Panc1 (cell line): ENCODE measurements around the gene IMPDH2. TPM values are rescaled to one million over a fixed set of nuclear protein-coding genes. Genes with fewer than 3 reads are reported as not detected.
A peak's percentile ranks its signal among the peaks of the same experiment; 100 is the strongest.

Source experiments
- ATAC-seq: fragments of 200-7000 bp; cut with Tn5 transposase; 2 replicates; pipeline ENCODE4 v1.9.1; 2020; ENCODE audit warnings: mild to moderate bottlenecking, moderate library complexity
- BruUV-seq: library from RNA; stranded (reverse); fragments of 400-500 nt; replicated peaks from 2 replicates; lab custom pipeline; 2021; lab: Mats Ljungman, UMichigan
- CTCF ChIA-PET: fragments of 300-600 bp; sonication (Branson Sonifier 250); formaldehyde crosslinking; loops from one replicate; lab custom pipeline; 2022; ENCODE audit warnings: antibody characterized with exemption; lab: Charles Lee
- POLR2A ChIA-PET: fragments of 300-600 bp; sonication (Branson Sonifier 250); formaldehyde crosslinking; loops from one replicate; lab custom pipeline; 2022; ENCODE audit warnings: antibody characterized with exemption; lab: Charles Lee
- DNase-seq: peaks from one replicate; pipeline ENCODE4 v3.0.0-alpha.2; 2010; ENCODE audit warnings: low read depth, low spot score
- H3K27ac ChIP-seq: 2 replicates; pipeline ENCODE4 v1.5.1; 2011; ENCODE audit warnings: mild to moderate bottlenecking, low read length, inconsistent platforms
- H3K27me3 ChIP-seq: fragments of 200-500 bp; sonication (Bioruptor generic); 2 replicates; pipeline ENCODE4 v1.6.0; 2014; ENCODE audit warnings: low read length, inconsistent platforms; ENCODE audit not compliant: control insufficient read depth, insufficient read depth
- H3K36me3 ChIP-seq: fragments of 200-500 bp; sonication (Bioruptor generic); 2 replicates; pipeline ENCODE4 v1.5.1; 2014; ENCODE audit warnings: inconsistent platforms, mild to moderate bottlenecking, low read length, moderate library complexity; ENCODE audit not compliant: control insufficient read depth, insufficient read depth
- H3K4me1 ChIP-seq: 2 replicates; pipeline ENCODE4 v1.5.1; 2011; ENCODE audit warnings: inconsistent platforms, mild to moderate bottlenecking, low read length, moderate library complexity; ENCODE audit not compliant: control insufficient read depth, insufficient read depth
- H3K4me3 ChIP-seq, 2 experiments: 2 replicates each; pipeline ENCODE4 v1.5.1; 2011 to 2012; ENCODE audit warnings: low read depth in 2 of 2, low read length in 2 of 2, mild to moderate bottlenecking in 2 of 2, inconsistent platforms in 1 of 2, moderate library complexity in 1 of 2
- H3K9me3 ChIP-seq: fragments of 200-500 bp; sonication (Bioruptor generic); 2 replicates; pipeline ENCODE4 v1.5.1; 2014; ENCODE audit warnings: low read depth, mild to moderate bottlenecking, inconsistent platforms, low read length, moderate library complexity; ENCODE audit not compliant: control insufficient read depth, insufficient read depth
- POLR2AphosphoS5 ChIP-seq: IDR thresholded peaks from 2 replicates; pipeline ENCODE4 v1.6.1; 2012; ENCODE audit warnings: mild to moderate bottlenecking, low read depth, low read length, moderate library complexity
- REST ChIP-seq, 2 experiments: IDR thresholded peaks; 2 replicates each; pipeline ENCODE4 v1.6.1; 2011 to 2012; ENCODE audit warnings: low read depth in 2 of 2, control low read depth in 1 of 2, low read length in 1 of 2, mild to moderate bottlenecking in 1 of 2, moderate library complexity in 1 of 2; ENCODE audit not compliant: insufficient read depth in 1 of 2
- SIN3A ChIP-seq: IDR thresholded peaks from 2 replicates; pipeline ENCODE4 v1.6.1; 2012; ENCODE audit warnings: low read depth, mild to moderate bottlenecking, low read length, moderate library complexity, borderline replicate concordance; ENCODE audit not compliant: insufficient read depth
- TCF7L2 ChIP-seq: IDR thresholded peaks from 2 replicates; pipeline ENCODE4 v1.6.1; 2011; ENCODE audit warnings: mild to moderate bottlenecking, low read depth, low read length, inconsistent platforms
- in situ Hi-C: cut with HindIII; loops from 2 replicates; pipeline ENCODE4 v1.10.0; 2016; ENCODE audit warnings: low sequenced_read_pairs, low pct_unique_long_range_greater_than_20kb
- intact Hi-C: fragments of 100-400 bp; cut with micrococcal nuclease; formaldehyde crosslinking; loops from one replicate; pipeline ENCODE4 v1.10.0; 2022; ENCODE audit not compliant: unreplicated experiment
- total RNA-seq: library from RNA; stranded (reverse); gene quantifications from one replicate; pipeline ENCODE4 v1.2.1, GENCODE V29; 2021; ENCODE audit not compliant: unreplicated experiment
- TF ChIP-seq, protein P1 (sequence below): fragments of 450-650 bp; IDR thresholded peaks from 2 replicates; pipeline ENCODE4 v1.5.1; 2017; ENCODE audit warnings: mild to moderate bottlenecking

IMPDH2 gene
- total RNA-seq, 1 experiment from 2014 or later, result 149 TPM

DNA sequence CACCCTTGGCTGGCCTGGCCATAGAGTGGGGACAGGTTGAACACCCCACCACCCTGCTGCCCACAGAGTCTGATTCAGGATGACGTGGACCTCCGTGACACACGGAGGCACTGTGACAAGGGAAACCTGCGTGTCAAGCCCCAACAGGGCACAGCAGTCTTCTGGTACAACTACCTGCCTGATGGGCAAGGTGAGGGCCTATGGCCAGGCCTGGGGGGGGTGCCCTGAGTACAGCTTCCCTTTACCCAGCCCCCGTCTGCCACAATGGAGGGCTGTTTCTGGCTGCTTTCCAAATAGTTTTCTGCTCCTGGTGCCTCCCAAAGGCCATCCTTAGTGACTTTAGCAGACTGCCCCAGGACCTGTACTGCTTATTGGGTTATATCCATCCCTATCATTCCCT, 23.2 kb downstream of the IMPDH2 start:
- Histone ChIP-seq H3K27ac (peak overlapping the region; percentile 93), H3K9me3 (no peaks in the 10 kb centered on the region), H3K27me3 (no peaks in the 10 kb centered on the region), H3K4me3 (peak overlapping the region; percentile 82 to 85), H3K36me3 (no peaks in the 10 kb centered on the region), H3K4me1 (peaks cover 13% of the 10 kb centered on the region)
- DNase-seq (no peak), ATAC-seq (no peak)
- ChIA-PET CTCF (no interaction called here), POLR2A (no interaction called here)
- intact Hi-C loops, result no loop called here
- no peak for TF ChIP-seq REST (IDR thresholded peaks at IDR 0.05; ENCODE audit: insufficient read depth in 1 of 2, low read depth in 2 of 2, low read length in 1 of 2)
- TF ChIP-seq, protein P1, sequence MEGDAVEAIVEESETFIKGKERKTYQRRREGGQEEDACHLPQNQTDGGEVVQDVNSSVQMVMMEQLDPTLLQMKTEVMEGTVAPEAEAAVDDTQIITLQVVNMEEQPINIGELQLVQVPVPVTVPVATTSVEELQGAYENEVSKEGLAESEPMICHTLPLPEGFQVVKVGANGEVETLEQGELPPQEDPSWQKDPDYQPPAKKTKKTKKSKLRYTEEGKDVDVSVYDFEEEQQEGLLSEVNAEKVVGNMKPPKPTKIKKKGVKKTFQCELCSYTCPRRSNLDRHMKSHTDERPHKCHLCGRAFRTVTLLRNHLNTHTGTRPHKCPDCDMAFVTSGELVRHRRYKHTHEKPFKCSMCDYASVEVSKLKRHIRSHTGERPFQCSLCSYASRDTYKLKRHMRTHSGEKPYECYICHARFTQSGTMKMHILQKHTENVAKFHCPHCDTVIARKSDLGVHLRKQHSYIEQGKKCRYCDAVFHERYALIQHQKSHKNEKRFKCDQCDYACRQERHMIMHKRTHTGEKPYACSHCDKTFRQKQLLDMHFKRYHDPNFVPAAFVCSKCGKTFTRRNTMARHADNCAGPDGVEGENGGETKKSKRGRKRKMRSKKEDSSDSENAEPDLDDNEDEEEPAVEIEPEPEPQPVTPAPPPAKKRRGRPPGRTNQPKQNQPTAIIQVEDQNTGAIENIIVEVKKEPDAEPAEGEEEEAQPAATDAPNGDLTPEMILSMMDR, result no peak
- no peak for TF ChIP-seq TCF7L2
- no peak for TF ChIP-seq SIN3A
- no peak for TF ChIP-seq POLR2AphosphoS5
- no TSS peak for BruUV-seq
- in situ Hi-C loops, result no loop called here

GRCh38 chr3:49005303-49005680, 23.9 kb downstream of the IMPDH2 start:
- CTCF ChIA-PET, result no interaction called here
- Histone ChIP-seq H3K9me3 (no peaks in the 10 kb centered on the region), H3K4me3 (no peak overlapping the region), H3K36me3 (no peaks in the 10 kb centered on the region), H3K27me3 (no peaks in the 10 kb centered on the region), H3K4me1 (peaks cover 13% of the 10 kb centered on the region), H3K27ac (no peak overlapping the region; the same call in 1 of the 2 replicates)
- DNase-seq (no peak), ATAC-seq (no peak)
- POLR2A ChIA-PET, result no interaction called here
- BruUV-seq, result no TSS peak
- intact Hi-C loops (no loop called here), in situ Hi-C loops (no loop called here)
- TF ChIP-seq SIN3A (no peak), POLR2AphosphoS5 (no peak)
- TF ChIP-seq, protein P1, result no peak
